ENCODE results near the gene SFXN4. TPM values are rescaled to one million over a fixed set of nuclear protein-coding genes. Genes with fewer than 3 reads are reported as not detected.

The SFXN4 gene
- total and polyA plus RNA-seq, 9 of the 15 experiments (the other 6 are each of a cell fraction or from before 2014, with no cell fraction given): 40.1 to 97.8 (median 54.5) TPM

DNA sequence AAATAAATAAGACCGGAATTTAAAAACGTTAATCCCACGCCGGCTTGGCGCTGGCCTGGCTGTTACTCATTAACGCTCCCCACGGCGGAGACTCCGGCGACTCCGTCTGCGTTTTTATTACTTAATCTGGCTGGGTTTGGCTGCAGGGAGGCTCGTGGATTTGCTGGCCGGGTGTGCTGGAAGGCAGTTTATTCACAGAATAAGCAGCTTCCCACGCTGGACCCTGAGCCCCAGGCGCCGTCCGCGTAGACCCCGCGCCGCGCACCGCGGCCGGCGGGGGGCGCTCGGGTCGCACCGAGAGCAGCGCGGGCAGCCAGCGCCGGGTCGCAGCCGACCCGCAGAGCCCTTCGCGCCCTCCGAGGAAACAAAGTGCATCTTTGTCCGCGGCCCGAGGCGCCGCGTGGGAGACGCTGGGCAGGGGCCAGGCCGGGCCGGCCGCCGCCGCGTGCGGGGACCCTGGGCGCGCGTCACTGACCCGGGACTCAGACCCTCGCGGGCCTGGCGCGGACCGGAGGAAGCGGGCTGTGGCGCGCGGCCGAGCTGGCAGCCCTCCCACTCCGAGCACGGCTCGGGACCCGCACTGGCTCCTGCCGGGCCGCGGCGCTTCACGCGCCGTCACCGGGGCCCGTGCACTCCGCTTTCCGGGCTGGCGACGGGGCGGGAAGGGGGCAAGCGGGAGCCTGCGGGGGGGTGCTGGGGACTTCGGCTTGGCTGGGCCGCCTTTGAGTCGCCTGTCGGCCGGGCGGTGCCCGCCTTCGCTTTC is 41.3 kb upstream of the SFXN4 start (continued):
- peak; percentile 39; the same call in 1 of the 2 replicates for TF ChIP-seq ZNF592 (IDR thresholded peaks at IDR 0.05)
- TF ChIP-seq MYBL2 (IDR thresholded peaks at IDR 0.05; ENCODE audit: low read depth): no peak
- TF ChIP-seq MYBL2 (CRISPR knock-in tag; IDR thresholded peaks at IDR 0.05; ENCODE audit: borderline replicate concordance): no peak
